DOHH2 (cell line): ENCODE data around the gene HAO1.

Experiments used
- CTCF ChIP-seq: fragments of 200-600 bp; sonication (generic); IDR thresholded peaks from one replicate; pipeline ENCODE4 v1.5.1; 2014; ENCODE audit warnings: antibody characterized with exemption, mild to moderate bottlenecking, low read depth, low read length; ENCODE audit not compliant: poor library complexity, severe bottlenecking
- EZH2phosphoT487 ChIP-seq: fragments of 200-600 bp; sonication (generic); IDR thresholded peaks from 2 replicates; pipeline ENCODE4 v1.6.1; 2017; ENCODE audit warnings: borderline replicate concordance, mild to moderate bottlenecking, antibody characterized with exemption, low read length, moderate library complexity, mixed read lengths

GRCh38 chr20:7881551-7881950 lies 58.7 kb downstream of the HAO1 start:
- TF ChIP-seq CTCF (no peak), EZH2phosphoT487 (no peak)
